Parathyroid adenoma (tissue), 2 donors: ENCODE results near the gene AIPL1.

Source experiments
- H2AFZ ChIP-seq: fragments of 300-600 bp; sonication (generic); one replicate; pipeline ENCODE4 v1.7.0; 2017; ENCODE audit warnings: antibody characterized with exemption, mild to moderate bottlenecking
- H3K27ac ChIP-seq: fragments of 300-600 bp; sonication (generic); one replicate; pipeline ENCODE4 v1.7.0; 2017
- H3K27me3 ChIP-seq: fragments of 300-600 bp; sonication (generic); one replicate; pipeline ENCODE4 v1.7.0; 2017; ENCODE audit warnings: low read length; ENCODE audit not compliant: control insufficient read depth, insufficient read depth
- H3K36me3 ChIP-seq: fragments of 300-600 bp; sonication (generic); one replicate; pipeline ENCODE4 v1.7.0; 2017; ENCODE audit warnings: low read length; ENCODE audit not compliant: control insufficient read depth, insufficient read depth
- H3K4me1 ChIP-seq: fragments of 300-600 bp; sonication (generic); one replicate; pipeline ENCODE4 v1.7.0; 2017; ENCODE audit warnings: control low read depth
- H3K4me2 ChIP-seq: fragments of 300-600 bp; sonication (generic); one replicate; pipeline ENCODE4 v1.7.0; 2017; ENCODE audit warnings: low read length
- H3K4me3 ChIP-seq: fragments of 300-600 bp; sonication (generic); one replicate; pipeline ENCODE4 v1.7.0; 2017; ENCODE audit warnings: low read depth, low read length
- H3K79me2 ChIP-seq: fragments of 300-600 bp; sonication (generic); one replicate; pipeline ENCODE4 v1.7.0; 2017; ENCODE audit warnings: control low read depth
- H3K9ac ChIP-seq: fragments of 300-600 bp; sonication (generic); one replicate; pipeline ENCODE4 v1.7.0; 2017; ENCODE audit warnings: mild to moderate bottlenecking
- H3K9me3 ChIP-seq: fragments of 300-600 bp; sonication (generic); one replicate; pipeline ENCODE4 v1.7.0; 2017; ENCODE audit warnings: low read length; ENCODE audit not compliant: control insufficient read depth
- CTCF ChIP-seq: fragments of 300-600 bp; sonication (generic); IDR thresholded peaks from one replicate; pipeline ENCODE4 v1.7.0; 2017; ENCODE audit warnings: antibody characterized with exemption, mild to moderate bottlenecking
- donor health status: primary hyperparathyroidism.

The AIPL1 gene

GRCh38 chr17:6470146-6470718 is 35.3 kb upstream of the AIPL1 start:
- Histone ChIP-seq H3K36me3 (no peaks in the 10 kb centered on the region), H3K27me3 (no peaks in the 10 kb centered on the region), H3K4me3 (no peak overlapping the region)

DNA sequence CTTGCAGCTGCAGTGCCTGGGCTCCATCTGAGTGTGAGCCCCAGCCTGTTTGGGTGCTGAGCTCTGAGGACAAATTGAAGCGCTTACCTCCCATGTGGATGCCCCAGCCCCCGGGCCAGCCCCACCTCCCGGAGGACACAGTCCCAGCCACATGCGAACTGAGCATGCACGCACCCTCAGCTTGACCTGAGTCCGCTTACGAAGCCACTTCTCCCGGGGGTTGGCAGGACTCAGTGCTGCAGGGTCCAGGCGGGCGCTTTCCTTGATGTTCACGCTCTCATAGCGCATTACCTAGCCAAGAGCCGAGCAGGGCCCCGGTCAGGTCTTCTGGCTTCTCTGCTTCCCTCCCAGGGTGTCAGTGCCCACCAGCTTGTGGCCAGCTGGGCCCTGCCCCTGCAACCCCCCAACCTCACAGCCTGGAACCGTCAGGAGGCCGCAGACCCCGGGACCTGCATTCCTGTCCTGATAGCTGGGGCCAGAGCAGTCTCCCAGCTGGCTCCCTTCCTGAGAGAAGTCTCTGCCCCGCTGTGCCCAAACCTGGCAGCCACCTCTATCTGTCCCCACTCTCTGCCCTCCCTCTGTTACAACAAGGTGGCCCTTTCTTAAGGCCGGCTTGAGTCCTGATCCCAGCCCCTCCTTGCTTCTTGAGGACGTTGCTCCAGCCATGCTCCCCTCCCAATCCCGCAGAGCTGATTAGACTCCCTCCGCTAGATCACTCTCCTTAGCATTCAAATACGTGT is 33.3 kb upstream of the AIPL1 start:
- no peak for TF ChIP-seq CTCF
- H3K9ac ChIP-seq: no peak overlapping the region
- H3K4me2 ChIP-seq: no peak overlapping the region
- H3K36me3 ChIP-seq: no peaks in the 10 kb centered on the region
- no peak overlapping the region for H2AFZ ChIP-seq
- no peaks in the 10 kb centered on the region for H3K4me1 ChIP-seq
- no peak overlapping the region for H3K27ac ChIP-seq
- H3K27me3 ChIP-seq: no peaks in the 10 kb centered on the region
- H3K79me2 ChIP-seq: no peaks in the 10 kb centered on the region
- no peaks in the 10 kb centered on the region for H3K9me3 ChIP-seq
- no peak overlapping the region for H3K4me3 ChIP-seq

More at GRCh38 chr17:6470146-6470718, 35.3 kb upstream of the AIPL1 start:
- TF ChIP-seq CTCF: no peak
- Histone ChIP-seq H2AFZ (no peak overlapping the region), H3K27ac (no peak overlapping the region), H3K9ac (no peak overlapping the region), H3K4me2 (no peak overlapping the region), H3K4me1 (no peaks in the 10 kb centered on the region), H3K79me2 (no peaks in the 10 kb centered on the region), H3K9me3 (no peaks in the 10 kb centered on the region)

GRCh38 chr17:6467567-6467966 is 32.6 kb upstream of the AIPL1 start:
- H3K9me3 ChIP-seq: no peaks in the 10 kb centered on the region
- H3K4me3 ChIP-seq: no peak overlapping the region
- H3K9ac ChIP-seq: no peak overlapping the region
- TF ChIP-seq CTCF: no peak
- no peak overlapping the region for H2AFZ ChIP-seq
- H3K4me2 ChIP-seq: no peak overlapping the region
- no peak overlapping the region for H3K27ac ChIP-seq
- no peaks in the 10 kb centered on the region for H3K79me2 ChIP-seq
- H3K36me3 ChIP-seq: no peaks in the 10 kb centered on the region
- H3K4me1 ChIP-seq: no peaks in the 10 kb centered on the region
- H3K27me3 ChIP-seq: no peaks in the 10 kb centered on the region

DNA sequence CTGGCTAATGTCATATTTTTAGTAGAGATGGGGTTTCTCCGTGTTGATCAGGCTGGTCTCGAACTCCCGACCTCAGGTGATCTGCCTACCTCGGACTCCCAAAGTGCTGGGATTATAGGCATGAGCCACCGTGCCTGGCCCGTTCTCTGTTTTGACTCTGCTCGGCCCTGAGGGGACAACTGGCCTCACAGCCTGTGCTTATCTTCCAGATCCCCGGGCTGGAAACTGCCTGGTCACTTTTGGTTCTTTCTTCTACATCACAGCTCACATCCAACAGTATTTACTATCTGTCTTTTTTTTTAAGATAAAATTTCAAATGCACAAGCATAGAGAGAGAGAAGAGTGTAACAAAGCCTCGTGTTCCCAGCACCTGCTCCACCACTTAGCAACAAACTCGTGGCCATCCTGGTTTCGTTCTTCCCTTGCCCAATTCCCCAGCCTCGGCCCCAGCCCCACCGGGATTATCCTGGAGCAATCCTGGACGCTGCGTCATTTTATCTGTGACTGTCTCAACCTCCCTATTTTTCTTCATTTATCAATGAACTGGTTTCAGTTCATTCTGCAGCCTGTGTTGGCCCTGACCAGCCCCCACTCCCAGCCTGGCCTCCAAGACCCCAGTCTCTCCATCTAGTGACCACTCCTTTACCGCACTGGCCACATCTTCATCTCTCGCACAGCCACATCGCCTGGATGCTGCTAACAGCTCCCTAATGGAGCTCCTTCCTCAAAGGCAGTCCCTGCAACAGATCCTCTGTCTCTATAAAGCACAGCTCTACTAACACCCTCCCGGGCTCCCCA is 30.5 kb upstream of the AIPL1 start:
- Histone ChIP-seq H3K79me2 (no peaks in the 10 kb centered on the region), H2AFZ (no peak overlapping the region), H3K36me3 (no peaks in the 10 kb centered on the region), H3K27ac (no peak overlapping the region), H3K27me3 (no peaks in the 10 kb centered on the region), H3K9me3 (no peaks in the 10 kb centered on the region), H3K4me1 (no peaks in the 10 kb centered on the region), H3K4me3 (no peak overlapping the region), H3K4me2 (no peak overlapping the region), H3K9ac (no peak overlapping the region)
- no peak for TF ChIP-seq CTCF
